ENCODE results near the gene BDKRB2.

The BDKRB2 gene

GRCh38 chr14:96166461-96167223 is 38.0 kb upstream of the BDKRB2 start:
- DNase-seq (ENCODE audit: low read depth): no peak
- TF ChIP-seq, protein P1, sequence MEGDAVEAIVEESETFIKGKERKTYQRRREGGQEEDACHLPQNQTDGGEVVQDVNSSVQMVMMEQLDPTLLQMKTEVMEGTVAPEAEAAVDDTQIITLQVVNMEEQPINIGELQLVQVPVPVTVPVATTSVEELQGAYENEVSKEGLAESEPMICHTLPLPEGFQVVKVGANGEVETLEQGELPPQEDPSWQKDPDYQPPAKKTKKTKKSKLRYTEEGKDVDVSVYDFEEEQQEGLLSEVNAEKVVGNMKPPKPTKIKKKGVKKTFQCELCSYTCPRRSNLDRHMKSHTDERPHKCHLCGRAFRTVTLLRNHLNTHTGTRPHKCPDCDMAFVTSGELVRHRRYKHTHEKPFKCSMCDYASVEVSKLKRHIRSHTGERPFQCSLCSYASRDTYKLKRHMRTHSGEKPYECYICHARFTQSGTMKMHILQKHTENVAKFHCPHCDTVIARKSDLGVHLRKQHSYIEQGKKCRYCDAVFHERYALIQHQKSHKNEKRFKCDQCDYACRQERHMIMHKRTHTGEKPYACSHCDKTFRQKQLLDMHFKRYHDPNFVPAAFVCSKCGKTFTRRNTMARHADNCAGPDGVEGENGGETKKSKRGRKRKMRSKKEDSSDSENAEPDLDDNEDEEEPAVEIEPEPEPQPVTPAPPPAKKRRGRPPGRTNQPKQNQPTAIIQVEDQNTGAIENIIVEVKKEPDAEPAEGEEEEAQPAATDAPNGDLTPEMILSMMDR (IDR thresholded peaks at IDR 0.05; ENCODE audit: low read depth, low read length, missing control alignments): no peak
- in situ Hi-C loops (cut with HindIII; ENCODE audit: low sequenced_read_pairs): no loop called here
- no peak overlapping the region for H3K4me3 ChIP-seq (ENCODE audit: low read depth, low read length)

GRCh38 chr14:96167224-96168148 is 37.2 kb upstream of the BDKRB2 start:
- in situ Hi-C loops (cut with HindIII; ENCODE audit: low sequenced_read_pairs): no loop called here
- TF ChIP-seq, protein P1 (IDR thresholded peaks at IDR 0.05; ENCODE audit: low read depth, low read length, missing control alignments): no peak
- peak; percentile 24 for DNase-seq (ENCODE audit: low read depth)
- no peak overlapping the region for H3K4me3 ChIP-seq (ENCODE audit: low read depth, low read length)

DNA sequence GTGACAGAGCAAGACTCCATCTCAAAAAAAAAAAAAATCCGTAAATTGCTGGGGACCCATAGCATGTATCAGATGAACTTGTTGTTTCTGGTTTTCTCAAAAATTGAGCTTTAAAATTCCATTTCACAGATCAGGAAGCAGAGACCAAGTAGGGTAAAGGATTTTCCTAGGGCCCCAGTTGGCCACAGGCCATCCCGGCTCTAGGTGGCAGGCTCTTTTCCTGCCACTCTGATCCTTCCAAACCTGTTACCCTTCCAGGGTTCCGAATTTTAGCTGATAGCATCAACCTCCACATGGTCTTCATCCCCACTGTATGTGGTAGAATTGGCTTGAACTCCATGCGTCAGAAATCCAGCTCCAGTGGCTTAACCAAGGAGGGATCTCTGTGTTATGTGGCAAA is 36.1 kb upstream of the BDKRB2 start:
- no peak overlapping the region for H3K4me3 ChIP-seq (ENCODE audit: low read depth, low read length)
- TF ChIP-seq, protein P1 (IDR thresholded peaks at IDR 0.05; ENCODE audit: low read depth, low read length, missing control alignments): no peak
- DNase-seq (ENCODE audit: low read depth): no peak
- in situ Hi-C loops (cut with HindIII; ENCODE audit: low sequenced_read_pairs): no loop called here

- no peak overlapping the region for H3K4me3 ChIP-seq (ENCODE audit: low read depth, low read length)
- TF ChIP-seq, protein P1 (IDR thresholded peaks at IDR 0.05; ENCODE audit: low read depth, low read length, missing control alignments): no peak
- in situ Hi-C loops (cut with HindIII; ENCODE audit: low sequenced_read_pairs): no loop called here
- DNase-seq (ENCODE audit: low read depth): no peak
Observed at GRCh38 chr14:96170961-96171592, 33.6 kb upstream of the BDKRB2 start.

- in situ Hi-C loops (cut with HindIII; ENCODE audit: low sequenced_read_pairs): no loop called here
- no peak for DNase-seq (ENCODE audit: low read depth)
- no peak overlapping the region for H3K4me3 ChIP-seq (ENCODE audit: low read depth, low read length)
- TF ChIP-seq, protein P1 (IDR thresholded peaks at IDR 0.05; ENCODE audit: low read depth, low read length, missing control alignments): no peak
Observed at GRCh38 chr14:96173636-96174475, 30.8 kb upstream of the BDKRB2 start.

Data from astrocyte of the cerebellum (primary cell).